Gastrocnemius medialis (tissue), 4 donors: Measurements from ENCODE around the gene LYRM9. TPM values are rescaled to one million over a fixed set of nuclear protein-coding genes. Genes with fewer than 3 reads are reported as not detected.
"Not testable (repeated sequence)": the region's sequence is repeated elsewhere in the genome, so short reads cannot be mapped to it uniquely, and the experiment has no call there.

Experiments
- ATAC-seq, 2 donors: fragments of 150-250 bp; one replicate each; pipeline ENCODE4 v1.9.1; 2016
- DNase-seq, 2 donors: peaks; one replicate each; pipeline ENCODE4 v3.0.0-alpha.2; 2019
- H3K27ac ChIP-seq, 4 donors: fragments of 200-600 bp; sonication (generic); 1 replicate in 1 of 4; 2 replicates in 3 of 4; pipeline ENCODE4 v1.5.1; 2016 to 2018; ENCODE audit warnings: mild to moderate bottlenecking in 2 of 4, moderate library complexity in 1 of 4
- H3K27me3 ChIP-seq, 3 donors: fragments of 200-600 bp; sonication (generic) in 2 of 3; 1 replicate in 1 of 3; 2 replicates in 2 of 3; pipeline versions ENCODE4 v1.5.1 to v1.6.0; 2016 to 2019; ENCODE audit warnings: mild to moderate bottlenecking in 1 of 3, moderate library complexity in 1 of 3
- H3K36me3 ChIP-seq, 2 donors: fragments of 200-600 bp; sonication (generic) in 1 of 2; one replicate each; pipeline ENCODE4 v1.5.1; 2017 to 2018
- H3K4me1 ChIP-seq, 2 donors: fragments of 200-600 bp; sonication (generic) in 1 of 2; one replicate each; pipeline ENCODE4 v1.5.1; 2016 to 2017; ENCODE audit warnings: mild to moderate bottlenecking in 2 of 2
- H3K4me3 ChIP-seq, 4 donors: fragments of 200-600 bp; sonication (generic) in 3 of 4; 1 replicate in 1 of 4; 2 replicates in 3 of 4; pipeline ENCODE4 v1.5.1; 2016 to 2019; ENCODE audit warnings: mild to moderate bottlenecking in 2 of 4
- H3K9me3 ChIP-seq, 3 donors: fragments of 200-600 bp; sonication (generic) in 2 of 3; 1 replicate in 1 of 3; 2 replicates in 2 of 3; pipeline ENCODE4 v1.5.1; 2016 to 2019
- POLR2A ChIP-seq, 2 donors: fragments of 450-650 bp; IDR thresholded peaks; one replicate each; pipeline ENCODE4 v1.6.1; 2017; ENCODE audit warnings: antibody characterized with exemption in 2 of 2, mild to moderate bottlenecking in 2 of 2, moderate library complexity in 2 of 2
- in situ Hi-C, 4 donors: fragments of 200-750 bp; cut with MboI; loops; one replicate each; pipeline versions ENCODE4 v1.15.0 to v1.8.0; 2017; ENCODE audit warnings: low sequenced_read_pairs in 4 of 4
- intact Hi-C: fragments of 100-400 bp; cut with DNase I; formaldehyde crosslinking; loops from one replicate; pipeline ENCODE4 v1.15.1; 2023; ENCODE audit warnings: low total_unique reads
- total RNA-seq, 4 donors: library from RNA; depleted of rRNA; stranded (reverse); fragments of >200 nt; gene quantifications; one replicate each; pipeline versions ENCODE4 v1.1.0 to v1.2.3, GENCODE V29; 2016
- TF ChIP-seq, protein P1 (sequence below), 5 experiments: fragments of 450-650 bp in 3 of 5; fragments of 200-600 bp in 2 of 5; sonication (generic) in 2 of 5; IDR thresholded peaks in 4 of 5; conservative IDR thresholded peaks in 1 of 5; 1 replicate in 4 of 5; 2 replicates in 1 of 5; pipeline ENCODE4 v1.5.1; 2016 to 2019; ENCODE audit warnings: antibody characterized with exemption in 5 of 5, mild to moderate bottlenecking in 3 of 5, moderate library complexity in 3 of 5

LYRM9 gene
- total RNA-seq, 4 donors from 2014 or later: 5.9 to 37.2 (median 9.6) TPM

DNA sequence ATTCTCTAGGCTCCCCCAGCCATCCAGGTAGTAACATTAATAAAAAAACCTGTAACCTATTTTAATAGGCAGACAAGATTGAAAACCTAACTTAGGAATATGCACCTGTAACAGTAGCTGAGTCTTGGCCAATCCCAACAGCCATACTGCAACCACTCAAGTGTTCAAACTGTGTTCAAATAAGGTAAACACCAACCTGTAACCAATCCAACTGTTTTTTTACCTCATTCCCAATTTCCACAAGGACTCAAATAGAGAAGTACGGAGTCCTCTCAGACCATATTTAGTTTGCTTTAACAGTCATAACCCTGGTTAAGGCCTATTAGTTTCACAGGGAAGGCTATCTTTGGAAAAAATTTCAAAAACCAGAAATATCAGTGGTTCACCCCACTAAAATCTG lies 52.5 kb downstream of the LYRM9 start:
- TF ChIP-seq POLR2A (IDR thresholded peaks at IDR 0.05): no peak
- TF ChIP-seq, protein P1, sequence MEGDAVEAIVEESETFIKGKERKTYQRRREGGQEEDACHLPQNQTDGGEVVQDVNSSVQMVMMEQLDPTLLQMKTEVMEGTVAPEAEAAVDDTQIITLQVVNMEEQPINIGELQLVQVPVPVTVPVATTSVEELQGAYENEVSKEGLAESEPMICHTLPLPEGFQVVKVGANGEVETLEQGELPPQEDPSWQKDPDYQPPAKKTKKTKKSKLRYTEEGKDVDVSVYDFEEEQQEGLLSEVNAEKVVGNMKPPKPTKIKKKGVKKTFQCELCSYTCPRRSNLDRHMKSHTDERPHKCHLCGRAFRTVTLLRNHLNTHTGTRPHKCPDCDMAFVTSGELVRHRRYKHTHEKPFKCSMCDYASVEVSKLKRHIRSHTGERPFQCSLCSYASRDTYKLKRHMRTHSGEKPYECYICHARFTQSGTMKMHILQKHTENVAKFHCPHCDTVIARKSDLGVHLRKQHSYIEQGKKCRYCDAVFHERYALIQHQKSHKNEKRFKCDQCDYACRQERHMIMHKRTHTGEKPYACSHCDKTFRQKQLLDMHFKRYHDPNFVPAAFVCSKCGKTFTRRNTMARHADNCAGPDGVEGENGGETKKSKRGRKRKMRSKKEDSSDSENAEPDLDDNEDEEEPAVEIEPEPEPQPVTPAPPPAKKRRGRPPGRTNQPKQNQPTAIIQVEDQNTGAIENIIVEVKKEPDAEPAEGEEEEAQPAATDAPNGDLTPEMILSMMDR (IDR thresholded peaks at IDR 0.05 in 4 of 5, conservative IDR thresholded peaks at IDR 0.05 in 1 of 5): no peak
- Histone ChIP-seq H3K4me1 (no peaks in the 10 kb centered on the region), H3K27ac (no peak overlapping the region), H3K27me3 (no peaks in the 10 kb centered on the region), H3K9me3 (no peaks in the 10 kb centered on the region), H3K4me3 (no peak overlapping the region), H3K36me3 (no peaks in the 10 kb centered on the region)
- in situ Hi-C loops: no loop called here
- ATAC-seq: no peak
- intact Hi-C loops: no loop called here
- DNase-seq: no peak

DNA sequence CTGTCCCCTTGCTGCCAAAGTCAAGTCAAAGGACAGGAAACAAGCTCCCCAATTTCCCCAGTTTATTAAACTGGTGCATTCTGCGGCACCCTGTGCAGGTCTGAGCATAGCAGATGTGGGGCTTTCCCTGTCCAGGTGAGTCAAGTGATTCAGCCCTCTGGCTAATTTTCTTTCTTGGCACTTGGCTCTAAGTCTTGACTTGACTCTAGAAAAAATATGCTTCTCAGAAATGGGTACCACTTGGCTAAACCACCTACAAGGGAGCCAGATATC lies 52.8 kb downstream of the LYRM9 start:
- in situ Hi-C loops, intact Hi-C loops, DNase-seq, ATAC-seq, H3K36me3 ChIP-seq, H3K4me1 ChIP-seq, H3K9me3 ChIP-seq, H3K27me3 ChIP-seq, H3K27ac ChIP-seq, H3K4me3 ChIP-seq: not testable (repeated sequence)

DNA sequence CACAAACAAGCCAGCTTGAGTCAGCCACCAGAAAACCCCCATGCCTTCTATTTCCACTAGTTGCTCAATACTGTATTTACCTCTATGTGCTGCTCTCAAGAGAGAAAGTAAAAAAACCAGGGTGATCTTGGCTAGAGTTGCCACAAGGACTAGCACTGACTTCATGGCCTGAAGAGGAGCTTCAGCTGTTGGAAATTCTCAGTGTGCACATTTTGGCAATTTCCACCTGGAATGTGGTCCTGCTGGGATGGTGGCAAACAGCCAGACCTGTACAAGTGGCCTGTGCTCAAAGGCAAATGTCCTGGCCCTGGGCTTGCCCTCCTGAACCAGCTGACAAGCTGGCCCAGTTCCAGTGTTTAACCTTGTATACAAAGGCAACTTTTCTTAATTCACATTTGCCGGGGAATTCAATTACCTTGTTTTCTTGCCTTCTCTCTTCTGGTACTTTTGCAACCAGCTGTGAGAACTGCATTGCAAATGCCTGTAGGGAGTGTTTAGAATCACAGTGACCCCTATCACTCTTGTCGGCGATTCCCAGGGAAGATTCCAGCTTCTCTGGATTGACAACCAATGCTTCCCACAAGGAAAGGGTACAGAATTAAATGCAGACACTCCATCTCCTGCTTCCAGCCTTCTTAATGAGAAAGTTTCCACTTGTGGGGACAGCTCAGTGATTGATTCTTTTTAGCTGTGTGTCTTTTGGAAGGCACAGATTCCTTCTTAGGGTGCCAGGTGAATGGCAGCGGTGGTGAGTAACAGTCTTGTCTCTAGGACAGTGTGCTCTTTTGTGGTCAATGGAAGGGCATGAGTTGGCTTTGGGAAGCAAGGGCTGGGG lies 53.4 kb downstream of the LYRM9 start:
- in situ Hi-C loops, H3K4me3 ChIP-seq, H3K9me3 ChIP-seq, DNase-seq, H3K27ac ChIP-seq, ATAC-seq, intact Hi-C loops, H3K4me1 ChIP-seq, H3K36me3 ChIP-seq, H3K27me3 ChIP-seq: not testable (repeated sequence)

DNA sequence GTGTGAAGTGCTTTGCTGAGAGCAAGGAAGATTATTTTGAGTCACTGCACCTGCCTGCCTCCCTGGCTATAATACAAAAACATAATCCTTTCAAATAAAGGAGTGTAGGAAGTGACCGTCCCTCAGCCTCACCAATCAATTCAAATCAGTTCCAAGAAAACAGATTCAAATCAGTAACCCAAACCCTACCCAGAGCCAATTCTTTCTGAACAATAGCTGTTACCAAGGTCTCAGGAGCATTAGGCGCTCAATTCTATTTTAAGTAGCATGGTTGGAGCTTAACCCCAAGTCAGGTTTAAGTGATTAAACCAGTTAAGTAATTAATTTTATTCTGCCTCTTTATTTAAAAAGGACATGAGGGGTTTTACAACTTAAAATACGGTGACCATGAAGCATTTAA lies 54.6 kb downstream of the LYRM9 start:
- H3K4me1 ChIP-seq, DNase-seq, intact Hi-C loops, H3K9me3 ChIP-seq, H3K36me3 ChIP-seq, H3K27ac ChIP-seq, H3K27me3 ChIP-seq, ATAC-seq, H3K4me3 ChIP-seq, in situ Hi-C loops: not testable (repeated sequence)

DNA sequence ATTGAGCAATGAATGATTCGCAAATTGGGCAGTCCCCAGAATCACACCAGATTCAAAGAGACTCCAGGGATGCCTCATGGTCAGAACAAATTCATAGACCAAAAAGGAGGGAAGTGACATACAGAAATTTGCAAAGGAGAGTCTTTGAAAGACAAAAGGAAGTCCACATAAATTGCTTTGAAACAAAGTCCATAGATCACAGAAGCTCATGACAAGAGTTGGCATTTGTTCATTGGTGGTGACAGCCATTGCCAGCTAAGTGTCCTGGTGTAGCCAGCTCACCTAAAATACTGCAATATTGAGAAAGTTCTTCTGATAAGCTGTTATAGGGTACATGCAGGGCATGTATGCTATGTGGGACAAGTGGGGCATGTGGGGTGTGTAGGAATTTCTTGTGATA lies 55.4 kb downstream of the LYRM9 start:
- H3K27me3 ChIP-seq, H3K9me3 ChIP-seq, intact Hi-C loops, H3K4me3 ChIP-seq, H3K4me1 ChIP-seq, ATAC-seq, H3K27ac ChIP-seq, H3K36me3 ChIP-seq, in situ Hi-C loops, DNase-seq: not testable (repeated sequence)

DNA sequence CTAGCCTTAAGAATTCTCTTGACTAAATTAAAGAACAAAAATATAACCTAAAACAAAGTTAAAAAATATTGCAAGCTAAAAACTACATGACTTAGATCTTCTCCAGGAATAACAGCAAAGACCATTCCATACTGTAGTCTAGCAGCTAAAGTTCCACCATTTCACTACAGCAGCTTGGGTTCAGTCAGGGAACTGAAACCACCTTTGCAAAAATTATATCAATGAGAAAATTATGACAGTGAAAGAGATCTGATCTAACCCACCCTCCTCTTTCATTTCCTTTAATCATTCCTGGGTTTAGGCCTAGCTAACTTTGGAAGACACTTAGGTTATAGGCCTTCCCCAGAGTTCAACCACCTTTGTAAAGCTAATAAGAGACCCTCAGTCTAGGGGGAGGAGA lies 56.5 kb downstream of the LYRM9 start:
- Histone ChIP-seq H3K27me3 (no peaks in the 10 kb centered on the region), H3K4me3 (no peak overlapping the region), H3K36me3 (no peaks in the 10 kb centered on the region), H3K9me3 (no peaks in the 10 kb centered on the region), H3K4me1 (no peaks in the 10 kb centered on the region), H3K27ac (no peak overlapping the region)
- intact Hi-C loops: no loop called here
- in situ Hi-C loops: no loop called here
- DNase-seq (no peak), ATAC-seq (no peak)
- no peak for TF ChIP-seq POLR2A (IDR thresholded peaks at IDR 0.05)
- TF ChIP-seq, protein P1 (IDR thresholded peaks at IDR 0.05 in 4 of 5, conservative IDR thresholded peaks at IDR 0.05 in 1 of 5): no peak

DNA sequence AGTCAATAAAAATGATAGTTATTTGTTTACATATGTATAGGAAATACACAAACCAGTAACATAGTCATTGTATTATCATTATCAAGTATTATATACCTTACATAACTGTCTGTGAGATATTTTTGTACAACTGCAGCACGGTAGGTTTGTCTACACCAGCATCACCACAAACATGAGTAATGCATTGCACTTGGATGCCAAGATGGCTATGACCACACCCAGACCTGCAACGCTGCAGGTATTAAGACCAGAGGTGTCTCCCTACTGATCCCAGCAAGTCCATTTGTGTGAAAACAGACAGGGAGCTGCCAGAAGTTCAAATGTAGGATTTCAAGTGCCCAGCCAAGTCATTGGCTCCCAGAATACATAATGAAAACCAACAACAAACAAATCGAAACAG lies 58.6 kb downstream of the LYRM9 start:
- intact Hi-C loops: no loop called here
- Histone ChIP-seq H3K9me3 (no peaks in the 10 kb centered on the region), H3K4me3 (no peak overlapping the region), H3K36me3 (no peaks in the 10 kb centered on the region), H3K27ac (no peak overlapping the region), H3K4me1 (no peaks in the 10 kb centered on the region), H3K27me3 (no peaks in the 10 kb centered on the region)
- DNase-seq (no peak), ATAC-seq (no peak)
- TF ChIP-seq POLR2A (IDR thresholded peaks at IDR 0.05): no peak
- TF ChIP-seq, protein P1 (IDR thresholded peaks at IDR 0.05 in 4 of 5, conservative IDR thresholded peaks at IDR 0.05 in 1 of 5): no peak
- in situ Hi-C loops: no loop called here
